Duodenal mucosa (tissue), 2 donors: ENCODE measurements around the gene HEPACAM.

Experiments used
- H3K27ac ChIP-seq: one replicate; pipeline ENCODE4 v1.7.0; 2013; ENCODE audit warnings: low read depth, low read length
- H3K27me3 ChIP-seq, 2 donors: one replicate each; pipeline ENCODE4 v1.7.0; 2013; ENCODE audit warnings: low read length in 2 of 2, control low read depth in 1 of 2; ENCODE audit not compliant: insufficient read depth in 2 of 2, control insufficient read depth in 1 of 2
- H3K36me3 ChIP-seq, 2 donors: one replicate each; pipeline ENCODE4 v1.7.0; 2013; ENCODE audit warnings: low read length in 2 of 2, control low read depth in 1 of 2; ENCODE audit not compliant: insufficient read depth in 2 of 2, control insufficient read depth in 1 of 2
- H3K4me1 ChIP-seq, 2 donors: one replicate each; pipeline ENCODE4 v1.7.0; 2013; ENCODE audit warnings: low read length in 2 of 2, control low read depth in 1 of 2; ENCODE audit not compliant: insufficient read depth in 2 of 2, control insufficient read depth in 1 of 2
- H3K4me3 ChIP-seq, 2 donors: one replicate each; pipeline ENCODE4 v1.7.0; 2013; ENCODE audit warnings: low read length in 2 of 2, low read depth in 1 of 2
- H3K9ac ChIP-seq, 2 donors: one replicate each; pipeline ENCODE4 v1.7.0; 2013; ENCODE audit warnings: low read length in 2 of 2, low read depth in 1 of 2
- H3K9me3 ChIP-seq, 2 donors: one replicate each; pipeline ENCODE4 v1.7.0; 2013; ENCODE audit warnings: low read length in 2 of 2, control low read depth in 1 of 2; ENCODE audit not compliant: control insufficient read depth in 1 of 2

Gene HEPACAM

GRCh38 chr11:124887667-124888013 lies 48.2 kb downstream of the HEPACAM start:
- no peak overlapping the region for H3K4me3 ChIP-seq
- no peaks in the 10 kb centered on the region for H3K36me3 ChIP-seq
- no peak overlapping the region for H3K9ac ChIP-seq
- no peaks in the 10 kb centered on the region for H3K27me3 ChIP-seq
- no peak overlapping the region for H3K27ac ChIP-seq
- no peaks in the 10 kb centered on the region for H3K9me3 ChIP-seq
- H3K4me1 ChIP-seq, result peaks cover 8 to 11% of the 10 kb centered on the region in 2 donors

- Histone ChIP-seq H3K9me3 (no peaks in the 10 kb centered on the region), H3K9ac (no peak overlapping the region), H3K27ac (no peak overlapping the region), H3K4me3 (no peak overlapping the region), H3K27me3 (no peaks in the 10 kb centered on the region), H3K4me1 (peaks cover 13 to 15% of the 10 kb centered on the region in 2 donors), H3K36me3 (no peaks in the 10 kb centered on the region)
These were observed 48.7 kb downstream of the HEPACAM start for GRCh38 chr11:124886978-124887666.

GRCh38 chr11:124886476-124886875 lies 49.4 kb downstream of the HEPACAM start:
- no peaks in the 10 kb centered on the region for H3K27me3 ChIP-seq
- no peaks in the 10 kb centered on the region for H3K9me3 ChIP-seq
- peaks cover 15 to 16% of the 10 kb centered on the region in 2 donors for H3K4me1 ChIP-seq
- no peaks in the 10 kb centered on the region for H3K36me3 ChIP-seq
- no peak overlapping the region for H3K4me3 ChIP-seq
- no peak overlapping the region for H3K9ac ChIP-seq
- no peak overlapping the region for H3K27ac ChIP-seq

GRCh38 chr11:124884869-124885479 lies 50.9 kb downstream of the HEPACAM start:
- no peaks in the 10 kb centered on the region for H3K27me3 ChIP-seq
- H3K9ac ChIP-seq, result no peak overlapping the region
- peaks cover 15 to 16% of the 10 kb centered on the region in 2 donors for H3K4me1 ChIP-seq
- H3K9me3 ChIP-seq, result no peaks in the 10 kb centered on the region
- no peak overlapping the region for H3K4me3 ChIP-seq
- no peak overlapping the region for H3K27ac ChIP-seq
- no peaks in the 10 kb centered on the region for H3K36me3 ChIP-seq

GRCh38 chr11:124884340-124884739 lies 51.5 kb downstream of the HEPACAM start:
- Histone ChIP-seq H3K9me3 (no peaks in the 10 kb centered on the region), H3K4me1 (peaks cover 15 to 16% of the 10 kb centered on the region in 2 donors), H3K27ac (no peak overlapping the region), H3K9ac (no peak overlapping the region), H3K27me3 (no peaks in the 10 kb centered on the region), H3K4me3 (no peak overlapping the region), H3K36me3 (no peaks in the 10 kb centered on the region)

GRCh38 chr11:124882339-124883071 lies 53.3 kb downstream of the HEPACAM start:
- H3K27me3 ChIP-seq, result no peaks in the 10 kb centered on the region
- H3K27ac ChIP-seq, result no peak overlapping the region
- no peaks in the 10 kb centered on the region for H3K9me3 ChIP-seq
- H3K4me3 ChIP-seq, result no peak overlapping the region
- H3K36me3 ChIP-seq, result no peaks in the 10 kb centered on the region
- peaks cover 11 to 14% of the 10 kb centered on the region in 2 donors for H3K4me1 ChIP-seq
- no peak overlapping the region for H3K9ac ChIP-seq

GRCh38 chr11:124880958-124881357 lies 54.9 kb downstream of the HEPACAM start:
- no peaks in the 10 kb centered on the region for H3K27me3 ChIP-seq
- H3K4me3 ChIP-seq, result no peak overlapping the region
- no peak overlapping the region for H3K9ac ChIP-seq
- H3K36me3 ChIP-seq, result no peaks in the 10 kb centered on the region
- peaks cover 15 to 19% of the 10 kb centered on the region in 2 donors for H3K4me1 ChIP-seq
- H3K9me3 ChIP-seq, result no peaks in the 10 kb centered on the region
- no peak overlapping the region for H3K27ac ChIP-seq

GRCh38 chr11:124880290-124880611 lies 55.6 kb downstream of the HEPACAM start:
- H3K27ac ChIP-seq, result no peak overlapping the region
- H3K9ac ChIP-seq, result no peak overlapping the region
- no peaks in the 10 kb centered on the region for H3K9me3 ChIP-seq
- H3K27me3 ChIP-seq, result peaks cover 2 to 3% of the 10 kb centered on the region in 2 donors
- no peaks in the 10 kb centered on the region for H3K36me3 ChIP-seq
- no peak overlapping the region for H3K4me3 ChIP-seq
- peaks cover 21 to 23% of the 10 kb centered on the region in 2 donors for H3K4me1 ChIP-seq

GRCh38 chr11:124879493-124880289 lies 56.2 kb downstream of the HEPACAM start:
- no peak overlapping the region for H3K9ac ChIP-seq
- H3K27me3 ChIP-seq, result peaks cover 4 to 8% of the 10 kb centered on the region in 2 donors
- no peaks in the 10 kb centered on the region for H3K36me3 ChIP-seq
- no peak overlapping the region for H3K27ac ChIP-seq
- H3K4me3 ChIP-seq, result no peak overlapping the region
- peaks cover 21 to 23% of the 10 kb centered on the region in 2 donors for H3K4me1 ChIP-seq
- no peaks in the 10 kb centered on the region for H3K9me3 ChIP-seq
